ENCODE measurements around the gene TCIRG1.
"Not testable (repeated sequence)": the region's sequence is repeated elsewhere in the genome, so short reads cannot be mapped to it uniquely, and the experiment has no call there.

The TCIRG1 gene

GRCh38 chr11:68038718-68039525 is at the start of gene TCIRG1:
TCIRG1 (plus strand) TSS chr11:68039025; CDS start chr11:68041272, 2,247 bp downstream.
- peak; percentile 90 for DNase-seq

DNA sequence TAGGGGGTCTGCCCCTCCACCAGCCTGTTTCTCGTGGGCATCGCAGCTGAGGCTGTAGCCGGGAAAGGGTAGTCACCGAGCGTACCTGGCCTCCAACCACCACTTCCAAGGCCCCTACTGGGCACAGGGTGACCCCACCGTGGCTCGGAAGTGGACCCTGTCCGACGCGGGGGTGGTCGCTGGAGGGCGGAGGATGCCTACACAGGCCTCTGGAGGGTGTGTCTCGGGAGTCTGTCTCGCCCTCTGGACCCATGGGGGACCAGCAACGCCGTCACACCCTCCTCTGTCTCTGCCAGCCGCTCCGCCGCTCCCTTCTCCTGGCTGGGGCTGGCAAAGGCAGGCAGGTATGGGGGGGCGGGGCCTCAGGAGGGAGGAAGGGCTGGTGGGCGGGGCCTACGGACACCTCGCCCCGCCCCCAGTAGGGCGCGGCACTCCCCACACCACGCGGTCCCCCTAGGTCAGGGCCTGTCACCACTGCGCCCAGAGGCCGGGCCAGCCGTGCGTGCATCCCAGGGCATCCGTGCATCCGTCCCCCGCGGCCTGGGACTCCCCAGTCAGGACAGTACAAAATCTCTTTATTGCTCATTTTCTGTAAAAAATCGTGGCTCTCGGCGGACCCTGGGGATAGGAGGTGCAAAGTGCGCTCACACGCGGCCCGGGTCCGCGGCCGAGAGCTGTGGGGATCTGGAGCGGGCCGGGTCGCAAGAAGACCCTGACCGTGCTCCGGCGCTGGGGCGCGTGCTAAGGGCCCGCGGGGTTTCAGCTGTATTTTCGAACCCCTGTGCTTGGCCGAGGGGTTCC is 48.1 kb upstream of the TCIRG1 start:
- not testable (repeated sequence) for DNase-seq

DNA sequence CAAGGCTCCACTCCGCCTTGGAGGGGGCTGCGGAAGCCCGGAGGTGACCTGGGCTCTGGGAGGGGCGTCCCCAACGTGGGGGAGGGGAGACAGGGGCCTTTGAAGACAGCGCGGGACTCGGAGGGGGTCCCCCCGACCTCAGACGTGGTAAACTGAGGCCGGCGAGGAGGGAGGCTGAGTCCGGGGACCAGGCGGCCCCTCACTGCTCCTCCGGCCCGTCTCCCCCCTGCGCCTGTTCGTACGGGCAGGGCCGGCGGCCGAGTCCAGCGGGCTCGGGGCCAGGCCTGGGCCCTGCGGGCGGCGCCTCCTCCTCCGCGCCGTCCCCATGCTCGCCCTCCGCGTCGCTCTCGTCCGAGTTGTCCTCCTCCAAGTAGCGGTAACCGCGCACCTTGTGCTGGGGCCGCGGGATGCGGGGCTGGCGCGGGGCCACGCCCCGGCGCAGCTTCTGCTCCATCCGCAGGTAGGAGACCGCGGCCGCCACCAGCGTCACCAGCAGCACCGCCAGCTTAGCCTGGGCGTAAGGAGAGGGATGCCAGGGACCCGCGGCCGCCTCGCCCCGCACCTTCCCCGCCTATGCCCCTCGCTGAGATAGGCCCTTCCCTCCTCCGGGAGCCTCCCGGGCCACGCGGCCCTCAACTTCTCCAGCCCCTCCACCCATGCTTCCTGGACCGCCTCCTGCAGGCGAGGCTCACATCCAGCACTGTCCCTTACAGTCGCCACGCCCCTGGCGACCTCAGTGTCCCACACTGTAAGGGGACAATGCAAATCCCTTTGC is 47.3 kb upstream of the TCIRG1 start:
- not testable (repeated sequence) for DNase-seq

GRCh38 chr11:67993821-67994220 is 45.0 kb upstream of the TCIRG1 start:
- not testable (repeated sequence) for DNase-seq

DNA sequence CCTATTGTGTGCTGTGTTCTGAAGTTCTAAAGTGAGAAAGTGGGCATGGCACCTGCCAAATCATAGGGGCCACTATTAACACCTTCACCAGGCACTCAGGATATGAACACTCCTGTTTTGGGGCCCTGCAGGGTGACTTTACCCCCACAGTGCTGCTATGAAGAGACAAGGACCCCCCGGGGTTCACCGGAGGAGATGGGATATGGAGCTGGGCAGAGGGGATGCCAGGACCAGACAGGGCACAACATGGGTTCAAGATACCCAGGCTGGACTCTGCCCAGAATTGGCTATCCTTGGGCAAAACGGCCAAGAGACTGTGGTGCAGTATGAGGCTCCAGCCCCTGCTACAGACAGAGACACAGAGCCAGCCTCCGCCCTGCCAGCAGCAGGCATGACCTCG is 44.4 kb upstream of the TCIRG1 start:
- not testable (repeated sequence) for DNase-seq

- DNase-seq = not testable (repeated sequence)
Measured at GRCh38 chr11:67995129-67995528, 43.7 kb upstream of the TCIRG1 start.

DNA sequence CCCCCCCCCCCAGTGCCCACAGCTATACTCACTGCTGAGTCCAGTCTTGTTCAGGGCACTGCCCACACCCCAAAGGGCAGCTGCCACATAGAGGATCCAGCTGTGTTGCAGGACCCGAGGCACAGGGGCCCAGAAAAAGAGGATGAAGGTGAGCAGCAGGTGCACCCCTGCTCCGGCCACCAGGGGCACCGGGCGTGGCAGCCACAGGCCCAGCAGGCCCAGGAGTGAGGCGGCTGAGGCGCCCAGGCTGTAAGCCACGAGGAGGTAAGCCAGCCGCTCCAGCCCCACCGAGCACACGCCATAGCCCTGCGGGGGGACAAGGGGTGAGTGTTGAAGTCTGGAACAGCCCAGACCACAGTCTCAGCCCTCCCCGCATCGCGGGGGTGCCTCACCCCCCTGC is 43.2 kb upstream of the TCIRG1 start:
- DNase-seq = not testable (repeated sequence)

DNA sequence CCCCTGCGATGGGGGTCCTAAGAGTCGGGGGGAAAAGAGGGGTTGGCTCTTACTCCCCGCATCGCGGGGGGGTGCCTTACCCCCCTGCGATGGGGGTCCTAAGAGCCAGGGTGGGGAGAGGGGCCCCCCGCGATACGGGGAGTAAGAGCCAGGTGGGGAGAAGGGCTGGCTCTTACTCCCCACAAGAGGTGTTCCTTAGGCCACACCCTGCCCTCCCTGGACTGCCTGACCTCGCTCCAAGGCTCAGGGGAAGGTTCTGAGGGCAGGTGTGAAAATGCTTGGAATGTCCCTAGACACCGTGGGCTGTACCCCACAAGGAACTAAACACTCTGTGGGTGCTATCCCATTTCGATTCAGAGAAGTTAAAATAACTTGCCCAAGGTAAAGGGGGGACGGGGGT is 42.8 kb upstream of the TCIRG1 start:
- no peak for DNase-seq

GRCh38 chr11:67996622-67997474 is 42.0 kb upstream of the TCIRG1 start:
- DNase-seq = peak; percentile 37

GRCh38 chr11:67997475-67997921 is 41.3 kb upstream of the TCIRG1 start:
- no peak for DNase-seq

DNA sequence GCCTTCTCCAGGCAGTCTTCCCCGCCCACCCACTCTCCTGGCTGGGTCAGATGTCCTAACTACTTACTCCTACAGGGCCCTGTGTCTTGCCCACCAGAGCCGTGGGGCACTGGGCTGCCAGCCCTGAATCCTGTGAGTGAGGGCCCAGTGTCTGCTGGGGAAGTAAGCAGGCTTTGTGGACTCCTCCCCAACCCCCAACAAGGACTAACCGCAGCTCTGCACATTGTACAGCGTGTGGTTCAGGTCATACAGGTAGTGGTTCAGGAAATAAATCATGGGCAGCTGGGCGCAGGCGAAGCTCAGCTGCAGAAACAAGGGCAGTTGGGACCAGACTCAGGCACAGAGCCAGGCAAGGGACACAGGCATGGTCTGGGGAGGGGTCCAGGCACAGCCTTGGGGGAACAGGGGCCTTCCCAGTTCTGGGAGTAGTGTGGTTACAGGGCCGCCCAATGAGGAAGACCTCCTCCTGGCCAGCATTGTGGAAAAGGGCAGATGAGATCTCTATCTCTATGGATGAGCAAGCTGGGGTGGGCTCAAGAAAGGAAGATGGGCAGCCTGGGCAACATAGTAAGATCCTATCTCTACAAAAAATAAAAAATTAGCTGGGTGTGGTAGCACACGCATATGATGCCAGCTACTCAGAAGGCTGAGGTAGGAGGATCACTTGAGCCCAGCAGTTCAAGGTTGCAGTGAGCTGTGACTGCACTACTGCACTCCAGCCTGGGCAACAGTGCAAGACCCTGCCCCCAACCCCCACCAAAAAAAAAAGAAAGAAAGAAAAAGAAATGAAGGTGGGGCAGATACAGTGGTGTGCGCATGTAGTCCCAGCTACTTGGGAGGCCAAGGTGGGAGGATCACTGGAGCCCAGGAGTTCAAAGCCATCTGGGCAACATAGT is 40.4 kb upstream of the TCIRG1 start:
- no peak for DNase-seq

DNA sequence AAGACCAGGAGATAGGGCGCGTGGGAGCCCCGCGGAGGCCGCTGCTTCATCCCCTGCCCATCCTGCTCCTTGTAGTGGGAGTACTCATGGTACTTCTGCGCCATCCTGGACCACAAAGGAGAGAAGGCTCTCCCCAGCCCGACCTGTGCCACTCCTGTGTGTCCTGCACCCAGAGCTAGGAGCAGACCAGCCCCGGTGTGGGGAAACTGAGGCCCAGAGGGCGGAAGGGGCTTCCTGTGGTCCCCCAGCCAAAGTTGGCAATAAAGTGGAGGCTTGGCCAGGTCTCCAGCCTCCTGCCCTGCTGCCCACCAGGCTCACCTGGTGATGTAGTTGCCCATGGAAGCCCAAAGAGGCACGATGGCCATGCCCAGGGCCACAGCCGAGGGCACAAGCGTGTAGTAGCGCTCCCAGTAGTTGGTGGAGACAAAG is 39.6 kb upstream of the TCIRG1 start:
- no peak for DNase-seq

DNA sequence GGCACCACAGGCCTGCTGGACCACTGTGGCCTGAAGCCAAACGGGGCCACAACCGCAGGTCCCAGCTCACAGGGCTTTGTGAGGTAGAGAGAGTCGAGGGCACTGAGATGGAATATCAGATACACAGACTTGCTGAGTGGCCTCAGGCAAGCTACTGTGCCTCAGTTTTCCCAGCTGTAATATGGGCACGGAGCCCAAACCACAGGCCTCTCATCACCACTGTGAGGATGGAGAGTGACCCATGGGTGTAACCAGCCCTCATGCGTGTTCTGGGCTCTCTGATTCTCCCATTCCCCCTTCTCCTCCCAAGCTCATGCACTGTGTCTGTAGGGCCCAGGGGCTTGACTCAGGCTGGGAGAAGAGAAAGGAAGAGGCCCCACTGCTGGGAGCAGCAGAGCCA is 39.1 kb upstream of the TCIRG1 start:
- no peak for DNase-seq

- DNase-seq = no peak
Measured at GRCh38 chr11:68002575-68002937, 36.3 kb upstream of the TCIRG1 start.

DNA sequence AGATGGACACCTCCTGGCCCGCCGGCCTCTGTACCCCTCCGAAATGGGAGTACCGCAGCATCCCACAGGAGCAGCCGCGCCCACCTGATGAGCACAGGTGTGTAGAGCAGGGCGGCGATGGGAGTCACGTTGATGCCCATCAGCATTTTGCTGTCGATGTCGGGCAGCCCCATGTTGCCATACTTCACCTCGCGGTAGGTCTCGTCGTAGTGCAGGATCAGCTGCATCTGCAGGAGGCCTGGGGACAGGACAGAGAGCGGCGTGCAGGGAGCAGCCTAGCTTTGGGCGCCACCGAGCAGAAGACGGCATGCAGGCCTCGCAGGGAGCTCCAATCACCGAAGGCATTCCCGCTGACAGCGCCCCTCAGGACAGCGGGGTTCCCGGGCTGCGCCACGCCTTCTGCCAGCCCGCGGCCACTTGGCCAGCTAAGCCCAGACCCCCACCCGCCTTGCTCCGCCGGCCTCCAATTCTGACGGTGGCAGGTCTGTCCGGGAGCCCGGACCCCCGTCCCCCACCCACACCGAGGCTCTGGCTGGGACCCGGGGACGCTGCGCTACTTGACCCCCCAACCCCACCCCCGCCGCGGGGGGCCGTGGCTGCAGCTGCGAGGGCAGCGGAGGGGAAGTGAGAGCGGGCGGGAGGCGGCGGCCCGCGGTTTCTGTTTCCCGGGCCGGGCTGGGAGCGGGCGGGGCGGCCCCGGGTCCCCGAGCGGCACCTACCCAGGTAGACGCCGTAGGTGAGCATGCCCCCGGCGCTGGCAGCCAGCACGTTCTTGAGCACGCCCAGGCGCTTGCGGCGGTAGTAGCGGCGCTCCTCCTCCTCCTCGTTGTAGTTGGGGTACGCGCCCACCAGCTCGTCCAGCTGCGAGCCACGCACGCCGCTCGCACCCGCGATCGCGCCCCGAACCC is 35.6 kb upstream of the TCIRG1 start:
- no peak for DNase-seq

GRCh38 chr11:68003846-68004550 is 34.8 kb upstream of the TCIRG1 start, which contains the start of gene UNC93B1:
UNC93B1 (minus strand) TSS chr11:68004097; CDS start chr11:68004043, 54 bp downstream.
- peak; percentile 88 for DNase-seq

DNA sequence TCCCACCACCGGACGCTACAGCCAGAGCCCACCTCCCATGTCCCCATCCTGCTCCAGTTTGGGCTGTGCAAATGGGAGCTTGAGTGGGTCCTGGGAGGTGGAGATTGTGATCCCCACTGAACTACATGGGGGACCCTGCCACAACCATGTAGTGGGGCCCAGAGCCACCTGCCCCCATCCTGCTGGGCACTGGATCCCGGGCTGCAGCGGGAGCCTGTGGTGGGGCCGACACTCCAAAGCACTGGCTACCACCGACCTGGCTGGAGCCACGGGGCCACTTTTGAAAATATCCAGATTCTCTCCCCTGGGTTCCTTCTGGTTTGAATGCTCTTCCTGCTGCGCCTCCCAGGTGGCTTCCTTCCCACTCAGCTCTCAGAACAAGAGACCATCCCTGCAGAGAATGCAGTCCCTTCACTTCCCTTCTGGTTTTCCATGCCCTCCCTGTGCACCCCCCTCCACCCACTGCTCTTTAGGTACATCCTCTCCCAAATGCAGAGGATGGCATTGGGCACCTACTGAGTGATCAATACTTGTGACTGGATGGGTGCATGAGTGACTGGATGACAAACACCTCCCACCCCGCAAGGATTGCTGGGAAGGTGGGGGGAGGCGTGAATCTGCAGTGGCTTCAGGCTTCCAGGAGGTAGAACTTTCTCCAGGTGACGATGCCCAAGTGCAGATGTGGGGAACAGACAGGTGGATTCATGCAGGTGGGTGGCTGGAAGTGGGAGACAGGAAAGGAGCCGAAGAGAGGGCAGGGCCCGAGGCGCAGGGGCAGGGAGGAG is 34.1 kb upstream of the TCIRG1 start:
- no peak for DNase-seq

DNA sequence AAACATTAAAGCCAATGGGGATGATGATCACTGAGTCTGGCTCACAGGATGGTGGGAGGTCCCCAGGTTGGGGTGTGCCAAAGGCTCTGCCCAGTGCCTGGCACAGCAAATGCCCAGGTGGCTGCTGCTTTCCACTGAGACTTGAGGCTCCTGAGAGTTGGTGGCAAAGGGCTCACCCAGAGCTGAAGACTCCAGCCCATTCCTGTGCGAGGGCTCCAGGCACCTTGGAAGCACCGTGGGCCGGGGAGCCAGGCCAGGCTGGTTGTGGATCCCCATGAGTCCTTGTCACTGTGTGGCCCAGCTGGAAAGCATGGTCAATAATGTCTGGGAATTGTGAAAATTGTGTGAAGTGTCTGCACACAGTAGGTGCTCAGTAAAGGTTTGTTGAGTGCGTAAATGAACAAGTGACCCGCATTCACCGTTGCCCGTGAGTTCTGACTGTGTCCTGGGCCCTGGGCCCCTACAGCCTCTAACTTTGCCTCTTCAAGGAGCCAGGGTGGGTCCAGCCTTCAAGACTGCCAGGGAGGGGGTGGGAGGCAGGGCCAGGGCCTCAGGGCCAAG is 32.1 kb upstream of the TCIRG1 start:
- DNase-seq = no peak
